HEK293 (cell line): ENCODE measurements around the gene LAPTM4A.

ENCODE experiments used
- CTCF ChIA-PET: fragments of 350-600 bp; formaldehyde crosslinking; extraction: SDS; loops from one replicate; lab custom pipeline; 2021; ENCODE audit warnings: antibody characterized with exemption; lab: Yijun Ruan, JAX
- POLR2A ChIA-PET: fragments of 300-600 bp; formaldehyde crosslinking; extraction: SDS; loops from one replicate; lab custom pipeline; 2020; ENCODE audit warnings: antibody characterized with exemption, inconsistent platforms; lab: Yijun Ruan, JAX
- H3K27ac ChIP-seq: fragments of 200-500 bp; sonication (Bioruptor generic); 2 replicates; pipeline ENCODE4 v1.5.1; 2014; ENCODE audit warnings: low read depth, low read length, control low read depth, inconsistent platforms; ENCODE audit errors: extremely low read depth
- H3K36me3 ChIP-seq, 2 experiments: fragments of 200-500 bp in 1 of 2; sonication (Bioruptor generic) in 1 of 2; 1 replicate in 1 of 2; 2 replicates in 1 of 2; pipeline ENCODE4 v1.5.1; 2014 to 2017; ENCODE audit warnings: inconsistent platforms in 2 of 2, low read length in 2 of 2; ENCODE audit not compliant: control insufficient read depth in 2 of 2, insufficient read depth in 1 of 2
- H3K4me1 ChIP-seq: fragments of 200-500 bp; sonication (Bioruptor generic); 2 replicates; pipeline ENCODE4 v1.5.1; 2014; ENCODE audit warnings: mild to moderate bottlenecking, low read length, inconsistent platforms; ENCODE audit not compliant: control insufficient read depth, insufficient read depth
- H3K4me3 ChIP-seq: 2 replicates; pipeline ENCODE4 v1.5.1; 2011; ENCODE audit warnings: low read depth, mild to moderate bottlenecking, control low read depth, low read length, moderate library complexity
- H3K9me3 ChIP-seq: fragments of 200-500 bp; sonication (Bioruptor generic); 2 replicates; pipeline ENCODE4 v1.5.1; 2014; ENCODE audit warnings: low read depth, low read length, inconsistent platforms; ENCODE audit not compliant: control insufficient read depth, insufficient read depth
- KLF16 ChIP-seq: fragments of 450-650 bp; formaldehyde crosslinking; IDR thresholded peaks from 2 replicates; pipeline ENCODE4 v1.5.1; 2017; ENCODE audit warnings: missing biosample characterization, missing genetic modification characterization
- MEIS1 ChIP-seq: sonication (generic); formaldehyde crosslinking; IDR thresholded peaks from 2 replicates; pipeline ENCODE4 v1.8.1; 2022; ENCODE audit warnings: missing genetic modification reagents, mild to moderate bottlenecking, borderline replicate concordance
- SP7 ChIP-seq: fragments of 450-650 bp; formaldehyde crosslinking; IDR thresholded peaks from 2 replicates; pipeline ENCODE4 v1.5.1; 2016; ENCODE audit warnings: missing biosample characterization, missing genetic modification characterization
- WT1 ChIP-seq: fragments of 450-650 bp; formaldehyde crosslinking; IDR thresholded peaks from 2 replicates; pipeline ENCODE4 v1.5.1; 2016; ENCODE audit warnings: missing biosample characterization, missing genetic modification characterization
- ZNF175 ChIP-seq: fragments of 450-650 bp; formaldehyde crosslinking; IDR thresholded peaks from 2 replicates; pipeline ENCODE4 v1.5.1; 2016; ENCODE audit warnings: missing biosample characterization, missing genetic modification characterization
- ZNF2 ChIP-seq: fragments of 450-650 bp; formaldehyde crosslinking; IDR thresholded peaks from 2 replicates; pipeline ENCODE4 v1.5.1; 2016; ENCODE audit warnings: missing biosample characterization, missing genetic modification characterization
- ZNF239 ChIP-seq: fragments of 450-650 bp; formaldehyde crosslinking; IDR thresholded peaks from 2 replicates; pipeline ENCODE4 v1.5.1; 2016; ENCODE audit warnings: missing biosample characterization, missing genetic modification characterization
- ZNF473 ChIP-seq: fragments of 450-650 bp; formaldehyde crosslinking; IDR thresholded peaks from 2 replicates; pipeline ENCODE4 v1.5.1; 2017; ENCODE audit warnings: missing biosample characterization, missing genetic modification characterization
- ZNF610 ChIP-seq: fragments of 450-650 bp; formaldehyde crosslinking; IDR thresholded peaks from 2 replicates; pipeline ENCODE4 v1.5.1; 2016; ENCODE audit warnings: missing biosample characterization, missing genetic modification characterization, borderline replicate concordance
- ZNF621 ChIP-seq: fragments of 450-650 bp; formaldehyde crosslinking; IDR thresholded peaks from 2 replicates; pipeline ENCODE4 v1.5.1; 2017; ENCODE audit warnings: missing biosample characterization, missing genetic modification characterization
- ZNF776 ChIP-seq: fragments of 450-650 bp; formaldehyde crosslinking; IDR thresholded peaks from 2 replicates; pipeline ENCODE4 v1.5.0; 2017; ENCODE audit warnings: missing biosample characterization, missing genetic modification characterization, borderline replicate concordance
- TF ChIP-seq, protein P1 (sequence below): fragments of 450-650 bp; formaldehyde crosslinking; IDR thresholded peaks from 2 replicates; pipeline ENCODE4 v1.5.1; 2016; ENCODE audit warnings: missing biosample characterization, missing genetic modification characterization
- TF ChIP-seq, protein P2 (sequence below): fragments of 450-650 bp; formaldehyde crosslinking; IDR thresholded peaks from 2 replicates; pipeline ENCODE4 v1.5.1; 2016; ENCODE audit warnings: missing biosample characterization, missing genetic modification characterization
- TF ChIP-seq, protein P3 (sequence below): fragments of 450-650 bp; formaldehyde crosslinking; IDR thresholded peaks from 2 replicates; pipeline ENCODE4 v1.5.1; 2017; ENCODE audit warnings: missing biosample characterization, missing genetic modification characterization
- TF ChIP-seq, protein P4 (sequence below): fragments of 450-650 bp; formaldehyde crosslinking; IDR thresholded peaks from 2 replicates; pipeline ENCODE4 v1.5.1; 2016; ENCODE audit warnings: missing biosample characterization, missing genetic modification characterization

The LAPTM4A gene

DNA sequence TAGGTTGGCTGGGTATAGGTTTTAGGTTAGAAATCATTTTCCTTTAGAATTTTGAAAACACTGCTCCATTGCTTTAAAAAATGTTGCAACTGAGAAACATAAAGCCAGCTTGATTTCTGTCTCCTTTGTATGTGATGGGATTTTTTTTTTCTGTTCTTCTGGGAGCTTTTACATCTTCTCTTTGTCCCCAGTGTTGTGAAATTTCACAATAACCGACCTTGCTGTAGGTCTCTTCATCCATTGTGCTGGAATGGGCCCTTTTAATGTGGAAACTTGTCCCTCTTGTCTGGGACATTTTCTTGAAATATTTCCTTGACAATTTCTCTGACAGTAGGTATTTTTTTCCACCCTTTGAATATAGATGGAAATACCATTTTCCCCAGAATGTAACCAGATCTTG, 44.0 kb upstream of the LAPTM4A start:
- H3K36me3 ChIP-seq = no peaks in the 10 kb centered on the region
- ChIA-PET CTCF (interaction anchor here (0.6 to 7.7 kb wide), 13 partner anchors 27 to 544 kb away, joined by 3 to 128 read pairs (median 4); no protein-coding TSS in a partner anchor), POLR2A (interaction anchor here (1.4 kb wide), 1 partner anchor 105 kb away, joined by 4 read pairs; the partner anchor contains the start of gene WDR35)
- TF ChIP-seq, protein P1, sequence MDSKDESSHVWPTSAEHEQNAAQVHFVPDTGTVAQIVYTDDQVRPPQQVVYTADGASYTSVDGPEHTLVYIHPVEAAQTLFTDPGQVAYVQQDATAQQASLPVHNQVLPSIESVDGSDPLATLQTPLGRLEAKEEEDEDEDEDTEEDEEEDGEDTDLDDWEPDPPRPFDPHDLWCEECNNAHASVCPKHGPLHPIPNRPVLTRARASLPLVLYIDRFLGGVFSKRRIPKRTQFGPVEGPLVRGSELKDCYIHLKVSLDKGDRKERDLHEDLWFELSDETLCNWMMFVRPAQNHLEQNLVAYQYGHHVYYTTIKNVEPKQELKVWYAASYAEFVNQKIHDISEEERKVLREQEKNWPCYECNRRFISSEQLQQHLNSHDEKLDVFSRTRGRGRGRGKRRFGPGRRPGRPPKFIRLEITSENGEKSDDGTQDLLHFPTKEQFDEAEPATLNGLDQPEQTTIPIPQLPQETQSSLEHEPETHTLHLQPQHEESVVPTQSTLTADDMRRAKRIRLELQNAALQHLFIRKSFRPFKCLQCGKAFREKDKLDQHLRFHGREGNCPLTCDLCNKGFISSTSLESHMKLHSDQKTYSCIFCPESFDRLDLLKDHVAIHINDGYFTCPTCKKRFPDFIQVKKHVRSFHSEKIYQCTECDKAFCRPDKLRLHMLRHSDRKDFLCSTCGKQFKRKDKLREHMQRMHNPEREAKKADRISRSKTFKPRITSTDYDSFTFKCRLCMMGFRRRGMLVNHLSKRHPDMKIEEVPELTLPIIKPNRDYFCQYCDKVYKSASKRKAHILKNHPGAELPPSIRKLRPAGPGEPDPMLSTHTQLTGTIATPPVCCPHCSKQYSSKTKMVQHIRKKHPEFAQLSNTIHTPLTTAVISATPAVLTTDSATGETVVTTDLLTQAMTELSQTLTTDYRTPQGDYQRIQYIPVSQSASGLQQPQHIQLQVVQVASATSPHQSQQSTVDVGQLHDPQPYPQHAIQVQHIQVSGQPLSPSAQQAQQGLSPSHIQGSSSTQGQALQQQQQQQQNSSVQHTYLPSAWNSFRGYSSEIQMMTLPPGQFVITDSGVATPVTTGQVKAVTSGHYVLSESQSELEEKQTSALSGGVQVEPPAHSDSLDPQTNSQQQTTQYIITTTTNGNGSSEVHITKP (tag by site-specific recombination) = no peak
- TF ChIP-seq ZNF610 (no peak), ZNF776 (no peak), ZNF239 (tag by site-specific recombination) (no peak), ZNF2 (tag by site-specific recombination) (no peak), ZNF175 (tag by site-specific recombination) (no peak), ZNF621 (no peak), MEIS1 (CRISPR knock-in tag) (no peak), WT1 (no peak), ZNF473 (tag by site-specific recombination) (no peak), SP7 (no peak)
- TF ChIP-seq, protein P2, sequence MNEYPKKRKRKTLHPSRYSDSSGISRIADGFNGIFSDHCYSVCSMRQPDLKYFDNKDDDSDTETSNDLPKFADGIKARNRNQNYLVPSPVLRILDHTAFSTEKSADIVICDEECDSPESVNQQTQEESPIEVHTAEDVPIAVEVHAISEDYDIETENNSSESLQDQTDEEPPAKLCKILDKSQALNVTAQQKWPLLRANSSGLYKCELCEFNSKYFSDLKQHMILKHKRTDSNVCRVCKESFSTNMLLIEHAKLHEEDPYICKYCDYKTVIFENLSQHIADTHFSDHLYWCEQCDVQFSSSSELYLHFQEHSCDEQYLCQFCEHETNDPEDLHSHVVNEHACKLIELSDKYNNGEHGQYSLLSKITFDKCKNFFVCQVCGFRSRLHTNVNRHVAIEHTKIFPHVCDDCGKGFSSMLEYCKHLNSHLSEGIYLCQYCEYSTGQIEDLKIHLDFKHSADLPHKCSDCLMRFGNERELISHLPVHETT (tag by site-specific recombination) = no peak
- TF ChIP-seq, protein P3, sequence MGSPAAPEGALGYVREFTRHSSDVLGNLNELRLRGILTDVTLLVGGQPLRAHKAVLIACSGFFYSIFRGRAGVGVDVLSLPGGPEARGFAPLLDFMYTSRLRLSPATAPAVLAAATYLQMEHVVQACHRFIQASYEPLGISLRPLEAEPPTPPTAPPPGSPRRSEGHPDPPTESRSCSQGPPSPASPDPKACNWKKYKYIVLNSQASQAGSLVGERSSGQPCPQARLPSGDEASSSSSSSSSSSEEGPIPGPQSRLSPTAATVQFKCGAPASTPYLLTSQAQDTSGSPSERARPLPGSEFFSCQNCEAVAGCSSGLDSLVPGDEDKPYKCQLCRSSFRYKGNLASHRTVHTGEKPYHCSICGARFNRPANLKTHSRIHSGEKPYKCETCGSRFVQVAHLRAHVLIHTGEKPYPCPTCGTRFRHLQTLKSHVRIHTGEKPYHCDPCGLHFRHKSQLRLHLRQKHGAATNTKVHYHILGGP (tag by site-specific recombination) = no peak
- TF ChIP-seq, all 188 proteins: peak for 0
- Histone ChIP-seq H3K4me3 (no peak overlapping the region), H3K27ac (no peak overlapping the region), H3K9me3 (no peaks in the 10 kb centered on the region), H3K4me1 (0 out of 2 replicates have a peak, but pooled peaks cover 2% of the 10 kb centered on the region)

DNA sequence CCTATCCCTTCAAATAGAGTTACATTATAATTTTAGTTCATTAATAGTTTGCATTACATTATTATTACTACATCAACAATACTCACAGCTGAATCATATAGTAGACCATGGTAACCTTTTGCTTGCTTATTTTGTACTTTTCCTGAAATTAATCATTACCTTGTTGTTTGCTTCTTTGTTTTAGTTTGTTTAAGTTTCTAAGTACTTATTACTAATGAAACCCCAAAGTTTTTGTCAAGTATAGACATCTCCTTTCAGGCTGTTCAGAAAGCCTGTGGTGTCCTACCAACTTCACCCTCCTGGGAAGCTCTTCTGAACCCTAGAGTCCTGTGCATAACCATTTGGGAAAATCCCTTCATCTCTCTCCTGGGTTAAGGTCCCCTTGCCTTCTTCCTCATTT, 43.5 kb upstream of the LAPTM4A start:
- ChIA-PET CTCF (interaction anchor here (1.0 to 7.7 kb wide), 12 partner anchors 40 to 231 kb away, joined by 3 to 128 read pairs (median 4); partner anchors contain the start of genes LAPTM4A and SDC1), POLR2A (interaction anchor here (0.5 to 1.4 kb wide), 2 partner anchors 105 to 109 kb away, joined by 4 to 6 read pairs; partner anchors contain the start of gene WDR35)
- Histone ChIP-seq H3K27ac (no peak overlapping the region), H3K9me3 (no peaks in the 10 kb centered on the region), H3K36me3 (no peaks in the 10 kb centered on the region), H3K4me3 (no peak overlapping the region), H3K4me1 (0 out of 2 replicates have a peak, but pooled peaks cover 2% of the 10 kb centered on the region)
- TF ChIP-seq, protein P4, sequence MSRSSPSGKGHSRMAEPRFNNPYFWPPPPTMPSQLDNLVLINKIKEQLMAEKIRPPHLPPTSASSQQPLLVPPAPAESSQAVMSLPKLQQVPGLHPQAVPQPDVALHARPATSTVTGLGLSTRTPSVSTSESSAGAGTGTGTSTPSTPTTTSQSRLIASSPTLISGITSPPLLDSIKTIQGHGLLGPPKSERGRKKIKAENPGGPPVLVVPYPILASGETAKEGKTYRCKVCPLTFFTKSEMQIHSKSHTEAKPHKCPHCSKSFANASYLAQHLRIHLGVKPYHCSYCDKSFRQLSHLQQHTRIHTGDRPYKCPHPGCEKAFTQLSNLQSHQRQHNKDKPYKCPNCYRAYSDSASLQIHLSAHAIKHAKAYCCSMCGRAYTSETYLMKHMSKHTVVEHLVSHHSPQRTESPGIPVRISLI (tag by site-specific recombination) = no peak
- no peak for TF ChIP-seq KLF16 (tag by site-specific recombination)
- TF ChIP-seq, all 188 proteins: peak for 0
